COLO829 (cell line): ENCODE results near the gene CDCA5.

Source experiments
- DNase-seq: peaks from one replicate; pipeline ENCODE4 v3.0.0; 2012; ENCODE audit warnings: low spot score

Gene CDCA5, protein sequence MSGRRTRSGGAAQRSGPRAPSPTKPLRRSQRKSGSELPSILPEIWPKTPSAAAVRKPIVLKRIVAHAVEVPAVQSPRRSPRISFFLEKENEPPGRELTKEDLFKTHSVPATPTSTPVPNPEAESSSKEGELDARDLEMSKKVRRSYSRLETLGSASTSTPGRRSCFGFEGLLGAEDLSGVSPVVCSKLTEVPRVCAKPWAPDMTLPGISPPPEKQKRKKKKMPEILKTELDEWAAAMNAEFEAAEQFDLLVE

GRCh38 chr11:65083834-65084597, at the start of gene CDCA5, which contains the start of gene ZFPL1:
CDCA5 (minus strand) TSS chr11:65084040; CDS start chr11:65083978, 62 bp downstream.
ZFPL1 (plus strand) TSS chr11:65084222; CDS start chr11:65084699, 477 bp downstream.
- DNase-seq: peak; percentile 96

GRCh38 chr11:65132988-65133700, 49.3 kb upstream of the CDCA5 start:
- no peak for DNase-seq

DNA sequence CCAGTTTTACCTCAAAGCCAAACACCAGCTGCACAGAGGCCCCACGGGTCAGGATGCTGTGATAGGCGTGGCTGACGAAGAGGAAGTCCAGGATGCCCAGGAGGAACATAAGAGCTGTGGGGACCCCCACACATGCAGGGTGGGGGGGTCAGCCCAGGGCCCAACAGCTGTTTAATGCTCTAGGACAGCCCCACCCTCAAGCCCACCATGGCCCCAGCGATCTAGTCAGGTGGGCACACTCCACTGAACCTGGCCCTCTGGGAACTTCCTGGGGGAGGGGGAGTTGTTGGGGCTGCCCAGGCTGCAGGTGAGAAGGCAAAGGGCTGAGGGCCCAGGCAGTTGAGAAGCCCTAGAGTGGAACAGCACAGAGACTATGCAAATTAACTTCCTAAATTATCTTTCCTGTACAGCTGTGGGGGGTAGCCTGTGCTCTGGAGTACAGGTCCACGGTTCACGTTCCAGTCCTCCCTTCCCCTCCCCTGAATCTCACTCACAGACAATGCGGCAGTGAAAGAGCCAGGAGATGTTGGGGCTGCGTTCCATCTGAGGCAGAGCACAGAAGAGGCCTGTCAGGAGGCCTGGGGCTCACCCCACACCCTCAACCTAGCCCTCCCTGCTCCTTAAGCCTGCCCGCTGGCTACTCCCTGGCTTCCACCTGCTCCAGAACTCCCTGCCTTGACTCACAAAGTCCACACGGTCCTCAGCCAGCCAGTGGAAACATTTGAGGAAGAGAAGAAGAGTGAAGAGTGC, 48.6 kb upstream of the CDCA5 start:
- DNase-seq: no peak

DNA sequence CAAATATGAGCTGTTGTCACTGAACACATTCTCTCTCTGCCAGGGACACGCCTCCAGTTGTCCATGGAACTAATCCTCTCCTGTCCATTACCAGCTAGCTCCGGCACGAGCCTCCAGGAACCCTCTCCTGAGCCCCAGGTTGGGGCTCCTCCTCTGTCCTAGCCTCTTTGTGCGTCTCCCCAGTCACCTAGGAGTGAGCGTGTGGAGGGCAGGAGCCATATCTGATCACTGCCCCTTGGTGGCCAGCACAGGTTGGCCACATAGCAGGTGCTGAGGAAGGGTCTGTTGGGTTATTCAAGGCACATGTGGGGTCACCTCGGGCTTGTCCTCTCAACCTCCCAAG, 48.0 kb upstream of the CDCA5 start:
- no peak for DNase-seq

GRCh38 chr11:65131417-65131776, 47.6 kb upstream of the CDCA5 start:
- DNase-seq: no peak

DNA sequence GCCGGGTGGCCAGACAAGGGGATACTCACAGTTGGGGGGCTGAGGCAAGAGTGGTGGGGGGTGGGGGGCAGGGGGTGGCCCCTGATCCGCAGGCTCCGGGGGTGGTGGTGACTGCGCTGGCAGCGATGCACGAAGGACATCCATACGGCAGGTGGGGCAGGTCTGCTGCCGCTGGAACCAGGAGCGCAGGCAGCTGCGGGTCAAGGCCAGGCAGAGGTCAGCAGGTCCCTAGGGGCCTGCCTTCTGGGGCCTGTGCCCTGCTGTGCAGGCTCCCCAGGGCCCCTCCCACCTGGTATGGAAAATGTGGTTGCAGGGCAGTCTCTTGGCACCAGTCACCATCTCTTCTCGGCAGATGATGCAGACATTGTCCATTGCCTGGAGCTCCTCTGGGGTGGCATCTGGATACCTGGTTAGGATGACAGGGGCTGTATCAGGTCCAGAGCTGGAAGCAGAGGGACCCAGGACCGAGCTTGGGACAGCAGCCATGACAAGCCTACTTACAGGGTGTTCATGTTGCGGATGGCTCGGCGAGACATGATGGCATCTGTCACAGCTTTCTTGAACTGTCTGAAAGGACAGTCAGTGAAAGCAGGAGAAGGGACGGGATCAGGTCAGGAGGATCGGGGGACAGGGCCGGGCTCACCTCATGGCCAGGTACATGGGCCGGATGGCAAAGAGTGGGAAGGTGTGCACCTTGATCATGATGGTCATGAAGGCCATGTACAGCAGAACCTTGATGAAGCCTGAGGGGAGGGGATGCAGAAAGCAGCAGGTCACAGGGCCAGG, 47.0 kb upstream of the CDCA5 start:
- DNase-seq: no peak

- no peak for DNase-seq
These were observed 46.0 kb upstream of the CDCA5 start for GRCh38 chr11:65129649-65130441.

DNA sequence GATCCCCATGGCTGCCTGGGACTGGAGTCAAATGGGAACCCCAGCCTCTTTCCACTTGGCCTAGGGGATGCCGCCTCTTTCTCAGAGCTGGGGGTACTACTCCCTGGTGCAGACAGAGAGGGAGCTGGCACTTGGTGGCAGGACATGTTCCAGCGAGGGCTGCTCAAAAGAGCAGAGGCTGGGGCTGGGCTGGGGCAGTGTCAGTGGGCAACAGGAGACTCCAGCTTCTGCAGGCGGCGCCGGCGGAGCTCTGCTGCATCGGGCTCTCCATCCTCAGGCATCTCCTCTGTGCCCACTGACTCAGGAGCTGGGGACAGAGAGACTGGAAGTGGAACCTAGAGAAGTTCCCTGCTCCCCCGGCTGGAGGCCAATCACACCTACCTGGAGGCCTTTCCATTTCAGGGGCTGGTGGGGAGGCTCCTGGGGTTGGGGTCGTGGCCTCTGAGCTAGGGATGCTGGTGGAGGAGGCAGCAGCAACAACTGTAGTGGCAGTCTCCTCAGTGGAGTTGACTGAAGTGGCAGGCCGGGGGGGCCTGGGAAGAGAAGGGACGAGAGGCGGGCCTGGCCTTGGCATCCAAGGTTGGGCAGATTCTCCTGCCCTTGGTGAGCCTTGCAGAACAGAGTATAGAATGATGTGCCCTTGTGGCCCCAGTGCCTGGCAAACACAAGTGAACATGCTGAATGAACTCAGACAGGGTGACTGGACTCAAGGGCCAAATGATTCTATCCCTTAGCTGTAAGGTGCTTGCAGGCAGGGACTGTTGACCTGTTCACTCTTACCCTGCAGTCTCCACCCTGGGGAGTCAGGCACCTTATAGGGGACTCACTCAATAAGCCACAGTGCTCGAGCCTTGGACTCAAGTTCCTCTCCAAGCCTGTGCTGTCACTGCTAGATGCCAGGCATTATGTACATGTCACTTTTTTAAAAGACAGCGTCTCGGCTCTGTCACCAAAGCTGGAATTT, 44.6 kb upstream of the CDCA5 start:
- no peak for DNase-seq

DNA sequence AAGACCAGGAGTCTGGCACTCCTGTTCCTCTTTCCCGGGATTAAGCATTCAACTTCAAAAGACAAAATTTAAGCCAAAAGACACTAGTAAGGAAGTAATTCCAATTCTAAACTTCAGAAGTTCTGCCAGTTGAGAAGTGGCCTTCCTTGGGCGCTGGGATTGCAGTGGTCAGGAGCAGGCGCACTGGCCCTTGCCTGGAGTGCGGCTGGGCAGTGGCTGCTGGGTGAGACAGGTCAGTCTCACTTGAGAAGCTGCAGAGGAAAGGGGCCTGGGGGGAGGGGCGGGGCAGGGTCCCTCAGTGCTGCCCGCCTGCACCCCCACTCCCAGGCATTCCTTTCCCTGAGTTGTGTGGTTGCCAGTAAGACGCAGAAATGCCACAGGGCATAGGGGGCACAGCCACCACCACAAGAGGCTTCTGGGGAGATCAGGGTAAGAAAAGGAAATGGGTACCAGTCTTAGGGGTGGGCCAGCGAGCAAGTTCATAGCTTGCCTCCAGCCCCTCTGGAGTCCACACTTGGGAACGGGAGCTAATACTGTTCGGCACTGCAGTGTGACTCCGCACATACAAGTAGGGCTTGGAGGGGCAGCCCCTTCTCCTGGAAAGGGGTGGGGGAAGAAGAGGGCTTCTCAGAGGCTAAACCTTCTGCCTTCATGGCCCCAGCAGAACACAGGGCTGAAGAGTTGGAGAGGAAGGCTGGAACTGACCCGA, 43.8 kb upstream of the CDCA5 start:
- no peak for DNase-seq

DNA sequence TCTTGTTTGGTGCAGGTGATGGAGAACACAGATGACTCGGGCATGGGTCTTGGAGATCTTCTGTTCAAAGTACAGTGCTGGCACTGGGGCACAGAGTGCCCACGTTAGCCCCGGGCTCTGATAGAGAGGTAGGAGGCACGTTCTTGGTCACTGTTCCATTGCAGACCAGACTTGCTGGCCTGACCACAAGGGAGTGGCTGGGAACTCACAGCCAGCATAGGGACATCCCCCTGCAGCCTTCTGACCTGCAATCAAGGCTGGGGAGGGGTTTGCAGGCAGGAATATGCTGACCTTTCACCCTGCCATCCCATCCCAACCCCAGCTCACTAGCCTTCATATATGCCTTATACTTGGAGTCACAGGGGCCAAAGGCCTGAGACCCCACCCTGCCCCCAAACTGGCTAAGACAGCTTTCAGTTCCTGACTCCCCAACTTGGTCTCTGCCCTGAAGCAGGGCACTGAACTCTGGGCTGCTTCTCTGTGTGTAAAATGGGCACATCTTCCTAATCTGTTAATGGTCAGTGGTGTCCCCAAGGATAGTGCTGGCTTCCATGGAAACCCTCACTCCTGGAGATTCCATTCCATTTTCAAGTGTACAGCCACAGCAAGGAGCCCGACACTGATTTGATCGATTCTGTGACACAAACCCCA, 42.9 kb upstream of the CDCA5 start:
- no peak for DNase-seq

DNA sequence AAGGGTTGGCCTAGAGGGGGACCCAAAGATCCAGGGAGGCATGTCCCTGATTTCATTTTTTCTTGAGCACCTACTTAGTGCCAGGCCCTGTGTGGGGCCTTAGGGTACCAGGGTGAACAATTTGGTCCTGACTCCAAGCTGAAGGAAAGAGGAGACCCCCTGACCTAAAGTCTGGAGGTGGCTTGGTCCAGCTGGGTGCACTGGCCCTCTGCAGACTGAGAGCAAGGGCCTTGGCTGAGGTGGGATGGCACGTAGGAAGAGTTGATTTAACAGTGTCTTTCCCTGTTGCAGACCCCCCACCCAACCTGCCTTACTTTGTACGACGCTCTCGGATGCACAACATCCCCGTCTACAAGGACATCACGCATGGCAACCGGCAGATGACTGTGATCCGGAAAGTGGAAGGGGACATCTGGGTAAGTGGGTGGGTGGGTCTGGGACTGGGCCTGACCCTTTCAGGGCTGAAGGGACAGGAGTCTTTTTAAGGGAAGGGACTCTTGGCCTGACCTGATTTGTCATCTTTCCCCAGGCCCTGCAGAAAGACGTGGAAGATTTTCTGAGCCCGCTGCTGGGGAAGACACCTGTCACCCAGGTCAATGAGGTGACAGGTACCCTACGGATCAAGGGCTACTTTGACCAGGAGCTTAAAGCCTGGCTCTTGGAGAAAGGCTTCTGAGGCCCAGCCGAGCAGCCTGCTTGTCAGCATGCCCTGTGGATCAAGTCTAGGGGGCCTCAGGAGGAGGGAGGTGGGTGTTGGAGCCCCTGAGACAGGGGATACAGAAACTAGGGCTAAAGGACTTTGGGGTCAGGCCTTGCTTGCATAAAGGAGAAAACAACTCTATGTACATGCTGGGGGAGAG, 41.6 kb upstream of the CDCA5 start:
- DNase-seq: no peak

DNA sequence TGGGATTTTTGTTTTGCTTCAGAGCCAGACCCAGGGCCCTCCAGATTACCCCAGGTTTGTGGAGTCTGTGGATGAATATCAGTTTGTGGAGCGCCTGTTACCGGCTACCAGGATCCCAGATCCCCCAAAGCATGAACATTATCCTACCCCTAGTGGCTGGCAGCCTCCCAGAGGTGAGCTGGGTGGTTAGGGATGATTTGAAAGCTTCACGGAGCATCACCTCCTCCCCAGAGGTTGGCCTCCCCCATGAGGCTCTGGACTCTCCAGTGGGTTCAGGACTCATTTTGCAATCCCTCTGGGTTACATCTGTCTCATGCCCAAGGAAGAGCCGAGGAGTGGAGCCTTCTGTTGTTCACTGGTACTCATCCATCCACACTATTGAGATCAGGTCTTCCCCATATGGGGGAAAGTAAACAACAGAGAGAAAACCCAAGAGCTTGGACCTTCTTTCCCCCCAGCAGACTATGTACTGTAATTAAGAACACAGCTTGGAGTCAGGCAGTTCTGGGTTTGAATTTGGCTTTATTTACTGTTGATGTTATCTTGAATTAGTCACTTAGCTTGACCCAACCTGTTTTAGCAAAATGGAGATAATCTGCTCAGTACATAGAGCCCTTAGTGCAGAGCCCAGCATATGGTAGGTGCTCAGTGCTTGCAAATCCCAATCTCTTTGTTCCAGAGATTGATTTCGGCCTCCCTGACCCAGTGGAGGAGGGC, 40.8 kb upstream of the CDCA5 start:
- DNase-seq: no peak

DNA sequence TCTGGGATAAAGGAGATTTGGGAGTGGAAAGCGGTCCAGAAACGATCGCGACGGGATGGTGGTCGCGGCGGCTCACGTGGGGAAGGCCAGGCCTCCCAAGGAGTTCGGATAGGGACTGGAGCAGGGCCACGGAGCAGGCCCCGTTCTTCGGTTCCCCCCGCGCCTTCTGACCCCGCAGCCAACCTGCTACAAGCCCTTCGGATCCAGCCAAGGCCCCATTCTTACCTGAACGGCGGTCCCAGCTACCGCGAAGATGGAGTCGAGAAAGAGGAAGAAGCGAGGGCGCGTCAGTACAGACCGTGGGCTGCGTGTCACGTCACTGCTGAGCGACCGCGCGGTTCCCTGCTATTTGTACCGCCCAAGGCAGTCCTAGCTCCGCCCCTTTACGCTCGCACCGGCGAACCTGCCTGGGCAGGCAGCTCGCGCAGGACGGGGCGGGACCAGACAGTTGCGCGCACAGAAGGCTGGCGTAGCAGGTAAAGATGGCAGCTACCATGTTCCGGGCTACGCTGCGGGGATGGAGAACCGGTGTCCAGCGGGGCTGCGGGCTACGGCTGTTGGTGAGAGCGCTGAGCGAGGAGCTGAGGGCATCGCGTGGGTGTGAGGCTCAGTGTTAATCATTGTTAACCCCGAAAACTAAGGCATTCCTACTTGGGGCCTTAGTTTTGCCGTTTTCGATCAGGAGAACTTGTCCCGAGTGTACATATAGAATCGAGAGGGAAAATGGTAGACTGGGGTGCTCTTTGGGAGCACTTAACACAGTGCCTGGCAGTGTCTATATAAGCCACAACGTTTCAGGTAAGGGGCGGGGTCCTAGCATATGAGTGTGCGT, 38.2 kb upstream of the CDCA5 start, which contains the start of the genes FAU and MRPL49:
TSS of gene FAU (minus strand) at position 270 of the 832 bp plus-strand sequence. CDS start 321 bp downstream, outside the sequence.
TSS of gene MRPL49 (plus strand) at position 457 of the 832 bp plus-strand sequence. CDS start at position 483, 26 bp downstream.
- DNase-seq: peak; percentile 95

DNA sequence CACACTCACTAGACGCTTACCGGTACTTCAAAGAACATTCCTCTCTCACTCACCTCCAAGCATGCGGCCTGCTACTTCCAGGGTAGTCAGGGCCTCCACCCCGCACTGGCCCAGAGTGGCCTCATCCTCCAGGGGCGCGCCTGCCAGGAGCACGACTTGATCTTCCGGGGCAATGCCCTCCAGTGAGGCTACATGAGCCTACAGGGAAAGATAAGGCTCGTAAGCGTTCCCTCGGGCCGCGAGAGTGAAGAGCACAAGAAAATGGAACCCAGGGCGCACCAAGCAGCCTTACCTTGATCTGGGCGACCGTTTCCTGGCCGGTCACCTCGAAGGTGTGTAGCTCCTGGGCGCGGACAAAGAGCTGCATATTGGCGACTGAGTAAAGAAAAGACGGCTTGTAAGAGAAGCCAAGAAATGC, 37.6 kb upstream of the CDCA5 start:
- no peak for DNase-seq

DNA sequence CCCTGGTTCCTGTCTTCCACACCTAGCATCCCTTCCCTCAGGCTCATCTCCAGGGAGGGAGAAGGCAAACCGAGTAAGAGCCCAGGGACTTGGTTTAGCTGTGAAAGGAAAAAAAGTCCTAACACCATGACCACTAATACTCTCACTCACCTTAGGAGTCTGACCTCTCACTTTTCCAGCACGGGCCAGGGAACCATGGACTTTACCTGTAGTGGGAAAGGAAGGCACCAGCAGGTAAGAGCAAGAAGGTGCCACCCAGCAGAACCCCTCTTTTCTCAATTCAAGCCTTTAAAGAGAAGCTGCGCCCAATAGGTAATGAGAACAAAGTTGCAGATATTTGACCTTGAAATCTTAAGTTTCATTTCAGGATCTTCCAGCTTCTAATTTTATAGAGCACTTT, 37.0 kb upstream of the CDCA5 start:
- DNase-seq: no peak

- no peak for DNase-seq
These were observed 35.8 kb upstream of the CDCA5 start for GRCh38 chr11:65119670-65119995.
